ENCODE results near the gene RIPOR1.

The RIPOR1 gene

DNA sequence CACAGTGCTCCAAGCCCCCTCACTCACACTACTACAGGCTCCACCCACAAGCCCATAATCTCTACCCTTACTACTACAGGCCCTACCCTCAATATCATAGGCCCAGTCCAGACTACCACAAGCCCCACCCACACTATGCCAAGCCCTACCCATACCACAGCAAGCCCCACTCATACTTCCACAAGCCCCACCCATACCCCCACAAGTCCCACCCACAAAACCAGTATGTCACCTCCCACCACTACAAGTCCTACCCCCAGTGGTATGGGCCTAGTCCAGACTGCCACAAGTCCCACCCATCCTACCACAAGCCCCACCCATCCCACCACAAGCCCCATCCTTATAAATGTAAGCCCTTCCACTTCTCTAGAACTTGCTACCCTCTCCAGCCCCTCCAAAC, 13.8 kb downstream of the RIPOR1 start:
- peak; percentile 79 for DNase-seq (ENCODE audit: extremely low spot score)
- TF ChIP-seq, protein P1, sequence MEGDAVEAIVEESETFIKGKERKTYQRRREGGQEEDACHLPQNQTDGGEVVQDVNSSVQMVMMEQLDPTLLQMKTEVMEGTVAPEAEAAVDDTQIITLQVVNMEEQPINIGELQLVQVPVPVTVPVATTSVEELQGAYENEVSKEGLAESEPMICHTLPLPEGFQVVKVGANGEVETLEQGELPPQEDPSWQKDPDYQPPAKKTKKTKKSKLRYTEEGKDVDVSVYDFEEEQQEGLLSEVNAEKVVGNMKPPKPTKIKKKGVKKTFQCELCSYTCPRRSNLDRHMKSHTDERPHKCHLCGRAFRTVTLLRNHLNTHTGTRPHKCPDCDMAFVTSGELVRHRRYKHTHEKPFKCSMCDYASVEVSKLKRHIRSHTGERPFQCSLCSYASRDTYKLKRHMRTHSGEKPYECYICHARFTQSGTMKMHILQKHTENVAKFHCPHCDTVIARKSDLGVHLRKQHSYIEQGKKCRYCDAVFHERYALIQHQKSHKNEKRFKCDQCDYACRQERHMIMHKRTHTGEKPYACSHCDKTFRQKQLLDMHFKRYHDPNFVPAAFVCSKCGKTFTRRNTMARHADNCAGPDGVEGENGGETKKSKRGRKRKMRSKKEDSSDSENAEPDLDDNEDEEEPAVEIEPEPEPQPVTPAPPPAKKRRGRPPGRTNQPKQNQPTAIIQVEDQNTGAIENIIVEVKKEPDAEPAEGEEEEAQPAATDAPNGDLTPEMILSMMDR (IDR thresholded peaks at IDR 0.05; ENCODE audit: control extremely low read depth, extremely low read depth, low read depth, missing control alignments) = no peak
- ChIA-PET CTCF (interaction anchor here (3.6 to 6.4 kb wide), 2 partner anchors 11 to 103 kb away, joined by 32 to 65 read pairs; partner anchors contain the start of genes CARMIL2 and RIPOR1), POLR2A (no interaction called here)

DNA sequence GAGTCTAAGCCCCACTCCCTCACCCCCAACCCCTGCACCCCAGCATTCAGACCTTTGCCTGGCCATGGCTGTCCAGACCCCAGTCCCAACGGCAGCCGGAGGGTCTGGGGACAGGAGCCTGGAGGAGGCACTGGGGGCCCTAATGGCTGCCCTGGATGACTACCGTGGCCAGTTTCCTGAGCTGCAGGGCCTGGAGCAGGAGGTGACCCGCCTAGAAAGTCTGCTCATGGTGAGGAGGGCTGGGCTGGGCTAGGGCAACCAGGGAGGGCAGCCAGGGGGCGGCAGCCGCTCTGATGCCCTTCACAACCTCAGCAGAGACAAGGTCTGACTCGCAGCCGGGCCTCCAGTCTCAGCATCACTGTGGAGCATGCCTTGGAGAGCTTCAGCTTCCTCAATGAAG, 14.4 kb downstream of the RIPOR1 start:
- POLR2A ChIA-PET = no interaction called here
- DNase-seq (ENCODE audit: extremely low spot score) = no peak
- TF ChIP-seq, protein P1 (IDR thresholded peaks at IDR 0.05; ENCODE audit: control extremely low read depth, extremely low read depth, low read depth, missing control alignments) = no peak
- CTCF ChIA-PET = interaction anchor here (3.6 to 6.4 kb wide), 5 partner anchors 12 to 125 kb away, joined by 32 to 206 read pairs (median 75); partner anchors contain the start of genes C16orf86, CARMIL2, CTCF and ENKD1

DNA sequence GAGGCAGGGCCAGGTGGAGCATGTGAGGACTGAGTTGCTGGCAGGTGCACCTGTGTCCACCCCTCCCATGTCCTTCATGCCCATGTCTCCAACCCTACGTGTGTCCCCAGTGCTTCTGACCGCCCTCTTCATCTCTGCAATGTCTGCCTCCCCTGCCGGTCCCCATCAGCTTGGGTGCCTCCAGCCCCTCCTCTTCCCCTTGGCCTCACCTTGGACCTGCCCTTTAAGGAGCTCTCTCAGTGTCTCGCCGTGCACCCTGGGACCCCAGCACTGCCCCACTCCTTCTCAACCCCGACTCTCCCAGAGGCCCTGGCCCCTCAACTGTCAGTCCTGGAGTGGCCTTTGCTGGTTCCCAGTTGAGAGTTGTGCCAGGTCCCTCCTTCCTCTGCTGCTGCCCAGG, 15.0 kb downstream of the RIPOR1 start:
- POLR2A ChIA-PET = no interaction called here
- DNase-seq (ENCODE audit: extremely low spot score) = no peak
- TF ChIP-seq, protein P1 (IDR thresholded peaks at IDR 0.05; ENCODE audit: control extremely low read depth, extremely low read depth, low read depth, missing control alignments) = no peak
- CTCF ChIA-PET = interaction anchor here (0.8 to 6.4 kb wide), 8 partner anchors 7 to 124 kb away, joined by 3 to 206 read pairs (median 48); partner anchors contain the start of genes ATP6V0D1, C16orf86, CARMIL2 and CTCF

GRCh38 chr16:67544329-67544841, 15.8 kb downstream of the RIPOR1 start:
- no peak for DNase-seq (ENCODE audit: extremely low spot score)
- CTCF ChIA-PET = interaction anchor here (0.8 to 6.4 kb wide), 11 partner anchors 8 to 123 kb away, joined by 3 to 206 read pairs (median 11); partner anchors contain the start of genes ATP6V0D1, C16orf86, CARMIL2 and CTCF
- POLR2A ChIA-PET = no interaction called here

DNA sequence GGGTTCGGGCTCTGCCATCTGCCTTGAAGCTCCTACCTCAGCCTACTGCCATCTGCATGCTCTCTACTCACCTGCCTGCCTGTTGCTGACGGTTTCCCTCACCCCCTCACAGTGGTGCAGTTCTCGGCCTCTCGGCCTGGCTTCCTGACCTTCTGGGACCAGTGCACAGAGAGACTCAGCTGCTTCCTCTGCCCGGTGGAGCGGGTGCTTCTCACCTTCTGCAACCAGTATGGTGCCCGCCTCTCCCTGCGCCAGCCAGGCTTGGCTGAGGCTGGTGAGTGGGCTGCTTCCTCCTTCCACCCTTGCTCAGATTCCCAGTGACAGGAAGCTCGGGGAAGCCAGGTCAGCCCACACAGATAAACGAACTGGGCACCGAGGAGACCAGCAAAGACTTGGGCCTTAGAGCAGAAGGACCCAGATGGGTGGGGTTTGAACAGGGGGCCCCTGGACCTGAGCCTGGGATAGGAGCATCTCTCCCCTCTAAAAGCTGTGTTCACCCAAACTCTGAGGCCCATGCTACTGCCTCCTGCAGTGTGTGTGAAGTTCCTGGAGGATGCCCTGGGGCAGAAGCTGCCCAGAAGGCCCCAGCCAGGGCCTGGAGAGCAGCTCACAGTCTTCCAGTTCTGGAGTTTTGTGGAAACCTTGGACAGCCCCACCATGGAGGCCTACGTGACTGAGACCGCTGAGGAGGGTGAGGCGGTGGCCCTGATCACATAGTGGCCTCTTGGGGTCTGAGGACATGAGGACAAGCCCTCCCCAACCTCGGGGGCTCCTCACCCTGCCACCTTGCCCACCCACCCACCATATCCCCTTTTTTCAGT, 16.4 kb downstream of the RIPOR1 start:
- TF ChIP-seq, protein P1 (IDR thresholded peaks at IDR 0.05; ENCODE audit: control extremely low read depth, extremely low read depth, low read depth, missing control alignments) = no peak
- ChIA-PET POLR2A (no interaction called here), CTCF (interaction anchor here (0.7 to 6.4 kb wide), 13 partner anchors 9 to 123 kb away, joined by 3 to 206 read pairs (median 3); partner anchors contain the start of genes C16orf86, CARMIL2, CTCF and ENKD1)
- DNase-seq (ENCODE audit: extremely low spot score) = no peak

More at GRCh38 chr16:67544329-67544841, 15.8 kb downstream of the RIPOR1 start:
- TF ChIP-seq, protein P1 (IDR thresholded peaks at IDR 0.05; ENCODE audit: control extremely low read depth, extremely low read depth, low read depth, missing control alignments) = peak; percentile 4

DNA sequence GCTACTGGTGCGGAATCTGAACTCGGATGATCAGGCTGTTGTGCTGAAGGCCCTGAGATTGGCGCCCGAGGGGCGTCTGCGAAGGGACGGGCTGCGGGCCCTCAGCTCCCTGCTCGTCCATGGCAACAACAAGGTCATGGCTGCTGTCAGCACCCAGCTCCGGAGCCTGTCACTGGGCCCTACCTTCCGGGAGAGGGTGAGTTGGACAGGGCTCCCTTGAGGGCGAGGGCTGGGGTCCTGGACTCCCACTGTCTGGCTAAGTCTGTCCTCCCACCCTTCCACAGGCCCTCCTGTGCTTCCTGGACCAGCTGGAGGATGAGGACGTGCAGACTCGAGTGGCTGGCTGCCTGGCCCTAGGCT, 17.0 kb downstream of the RIPOR1 start:
- POLR2A ChIA-PET = no interaction called here
- TF ChIP-seq, protein P1 (IDR thresholded peaks at IDR 0.05; ENCODE audit: control extremely low read depth, extremely low read depth, low read depth, missing control alignments) = no peak
- CTCF ChIA-PET = interaction anchor here (0.7 to 6.4 kb wide), 10 partner anchors 9 to 122 kb away, joined by 3 to 206 read pairs (median 22); partner anchors contain the start of genes C16orf86, CARMIL2, CTCF and ENKD1
- DNase-seq (ENCODE audit: extremely low spot score) = no peak

All from GM10248 (cell line).